LNCaP clone FGC (cell line): ENCODE measurements around the gene IL1R1.
"Not testable (repeated sequence)": the region's sequence is repeated elsewhere in the genome, so short reads cannot be mapped to it uniquely, and the experiment has no call there.

Experiments
- DNase-seq: peaks from one replicate; pipeline ENCODE4 v3.0.0-alpha.2; 2011; ENCODE audit warnings: low read depth
- H3K4me3 ChIP-seq: 2 replicates; pipeline ENCODE4 v1.5.1; 2011; ENCODE audit warnings: mild to moderate bottlenecking, low read depth, low read length, control low read depth
- TF ChIP-seq, protein P1 (sequence below): IDR thresholded peaks from 2 replicates; pipeline ENCODE4 v1.5.1; 2012; ENCODE audit warnings: mild to moderate bottlenecking; ENCODE audit not compliant: control insufficient read depth, insufficient read depth; ENCODE audit errors: extremely low read depth

Gene IL1R1

DNA sequence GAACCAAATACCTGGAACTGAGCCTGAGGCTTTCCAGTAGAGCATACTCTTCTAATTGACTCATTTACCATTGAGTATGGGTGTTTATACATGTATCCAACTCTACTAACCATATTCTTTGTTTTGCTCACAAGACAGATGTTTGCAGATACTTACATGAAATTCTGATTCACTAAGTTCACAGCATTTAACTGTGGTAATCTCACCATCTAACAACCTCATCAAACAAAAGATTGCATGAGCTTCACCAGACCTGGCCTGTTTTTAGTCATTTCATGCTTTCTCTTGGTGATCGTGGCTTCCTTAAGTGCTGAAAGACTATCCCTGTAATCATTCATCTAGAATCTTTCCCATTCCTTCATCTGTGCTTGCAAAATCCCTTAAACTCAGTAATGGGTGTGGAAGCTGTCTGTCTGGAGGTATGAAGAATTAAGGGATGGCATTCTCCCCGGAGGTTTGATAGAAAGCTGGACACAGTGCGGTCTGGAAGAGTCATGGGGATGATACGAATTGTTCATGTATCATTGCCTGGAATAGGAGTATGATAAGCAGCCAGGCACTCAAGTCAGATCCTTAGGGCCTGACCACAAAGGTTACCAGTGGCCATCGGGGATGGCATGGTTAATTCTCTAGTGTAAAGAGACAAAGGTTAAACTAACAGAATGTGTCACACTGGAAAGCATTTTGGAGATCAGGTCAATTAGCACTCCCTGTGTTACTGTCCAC is 42.0 kb upstream of the IL1R1 start:
- DNase-seq = no peak
- TF ChIP-seq, protein P1, sequence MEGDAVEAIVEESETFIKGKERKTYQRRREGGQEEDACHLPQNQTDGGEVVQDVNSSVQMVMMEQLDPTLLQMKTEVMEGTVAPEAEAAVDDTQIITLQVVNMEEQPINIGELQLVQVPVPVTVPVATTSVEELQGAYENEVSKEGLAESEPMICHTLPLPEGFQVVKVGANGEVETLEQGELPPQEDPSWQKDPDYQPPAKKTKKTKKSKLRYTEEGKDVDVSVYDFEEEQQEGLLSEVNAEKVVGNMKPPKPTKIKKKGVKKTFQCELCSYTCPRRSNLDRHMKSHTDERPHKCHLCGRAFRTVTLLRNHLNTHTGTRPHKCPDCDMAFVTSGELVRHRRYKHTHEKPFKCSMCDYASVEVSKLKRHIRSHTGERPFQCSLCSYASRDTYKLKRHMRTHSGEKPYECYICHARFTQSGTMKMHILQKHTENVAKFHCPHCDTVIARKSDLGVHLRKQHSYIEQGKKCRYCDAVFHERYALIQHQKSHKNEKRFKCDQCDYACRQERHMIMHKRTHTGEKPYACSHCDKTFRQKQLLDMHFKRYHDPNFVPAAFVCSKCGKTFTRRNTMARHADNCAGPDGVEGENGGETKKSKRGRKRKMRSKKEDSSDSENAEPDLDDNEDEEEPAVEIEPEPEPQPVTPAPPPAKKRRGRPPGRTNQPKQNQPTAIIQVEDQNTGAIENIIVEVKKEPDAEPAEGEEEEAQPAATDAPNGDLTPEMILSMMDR = no peak
- H3K4me3 ChIP-seq = no peak overlapping the region

- DNase-seq = no peak
- TF ChIP-seq, protein P1 = no peak
- no peak overlapping the region for H3K4me3 ChIP-seq
Observed at GRCh38 chr2:102101097-102101848, 41.3 kb upstream of the IL1R1 start.

GRCh38 chr2:102101849-102102635 is 40.5 kb upstream of the IL1R1 start:
- TF ChIP-seq, protein P1 = no peak

GRCh38 chr2:102102636-102102948 is 40.0 kb upstream of the IL1R1 start:
- not testable (repeated sequence) for DNase-seq, H3K4me3 ChIP-seq

More at GRCh38 chr2:102101849-102102635, 40.5 kb upstream of the IL1R1 start:
- H3K4me3 ChIP-seq = no peak overlapping the region
- DNase-seq = no peak

GRCh38 chr2:102103284-102103683 is 39.3 kb upstream of the IL1R1 start:
- no peak overlapping the region for H3K4me3 ChIP-seq
- TF ChIP-seq, protein P1 = no peak
- DNase-seq = no peak

- DNase-seq = no peak
Observed at GRCh38 chr2:102103992-102104871, 38.3 kb upstream of the IL1R1 start.

More at GRCh38 chr2:102103992-102104871, 38.3 kb upstream of the IL1R1 start:
- TF ChIP-seq, protein P1 = no peak
- no peak overlapping the region for H3K4me3 ChIP-seq
